ENCODE data around the gene PCGF3. TPM values are rescaled to one million over a fixed set of nuclear protein-coding genes. Genes with fewer than 3 reads are reported as not detected.
A peak's percentile ranks its signal among the peaks of the same experiment; 100 is the strongest.

PCGF3 gene
- total and polyA plus RNA-seq, 9 of the 15 experiments (the other 6 are each of a cell fraction or from before 2014, with no cell fraction given): 2.6 to 46.1 (median 20.3) TPM

GRCh38 chr4:742096-742741 is 36.6 kb downstream of the PCGF3 start:
- peaks cover 44% of the 10 kb centered on the region; the same call in 2 of the 3 replicates for H3K36me3 ChIP-seq (ENCODE audit: control insufficient read depth, insufficient read depth, low read length)
- no peak overlapping the region for H3K4me3 ChIP-seq
- DNase-seq (ENCODE audit: extremely low read depth in 1 of 4, low spot score in 3 of 4) (no peak), ATAC-seq (peak; percentile 62), FAIRE-seq (no peak)
- H3K4me1 ChIP-seq (replicated peaks in 1 of 2; ENCODE audit: control insufficient read depth in 2 of 2, insufficient read depth in 2 of 2, low read length in 2 of 2): peaks cover 0 to 25% of the 10 kb centered on the region in 2 experiments; a peak in 2 of 5 replicates
- H3K27ac ChIP-seq (ENCODE audit: extremely low read depth, low read depth, low read length): no peak overlapping the region
- BruUV-seq (replicated peaks): TSS peak; percentile 34
- no peak overlapping the region for H3K4me2 ChIP-seq (ENCODE audit: insufficient read depth, low read length)
- intact Hi-C loops (cut with micrococcal nuclease): loop anchor here (5.0 kb wide), 1 partner anchor 245 kb away; the partner anchor contains the start of gene IDUA
- H3K79me2 ChIP-seq (ENCODE audit: control insufficient read depth, insufficient read depth, low read length): no peaks in the 10 kb centered on the region; the same call in 2 of the 3 replicates
- peaks cover 3% of the 10 kb centered on the region; the same call in 1 of the 2 replicates for H4K20me1 ChIP-seq (replicated peaks; ENCODE audit: control insufficient read depth, insufficient read depth, low read length)
- in situ Hi-C loops (cut with MboI): no loop called here
- no peaks in the 10 kb centered on the region for H3K9me3 ChIP-seq (replicated peaks; ENCODE audit: control insufficient read depth, insufficient read depth, low read depth, low read length)
- H3K27me3 ChIP-seq (ENCODE audit: control insufficient read depth in 2 of 2, insufficient read depth in 2 of 2, low read length in 2 of 2): no peaks in the 10 kb centered on the region
- ChIA-PET POLR2A (interaction anchor here (0.6 to 1.3 kb wide), 5 partner anchors 10 to 707 kb away, joined by 3 to 4 read pairs (median 3); no protein-coding TSS in a partner anchor), CTCF (ENCODE audit: low intra/inter-chr PET ratio) (interaction anchor here (0.7 to 1.4 kb wide), 3 partner anchors 184 to 245 kb away, joined by 3 to 5 read pairs (median 3); partner anchors contain the start of gene IDUA)
- 58% methylated on average over 17 of the region's 21 CpGs for WGBS (ENCODE audit: insufficient coverage, low coverage, missing lambda C conversion rate)
- no peak overlapping the region for H2AFZ ChIP-seq (ENCODE audit: low read depth, low read length)
- H3K9me1 ChIP-seq (ENCODE audit: control insufficient read depth, insufficient read depth, low read length): no peaks in the 10 kb centered on the region
- no peak overlapping the region for H3K9ac ChIP-seq (ENCODE audit: insufficient read depth in 1 of 2, low read depth in 2 of 2, low read length in 2 of 2)
- TF ChIP-seq ZBTB7A (IDR thresholded peaks at IDR 0.05; ENCODE audit: borderline replicate concordance, control insufficient read depth, low read depth, low read length) (no peak), CTCF (IDR thresholded peaks at IDR 0.05 in 2 of 3, conservative IDR thresholded peaks at IDR 0.05 in 1 of 3; ENCODE audit: insufficient read depth in 2 of 3, low read depth in 1 of 3, low read length in 3 of 3) (no peak), ZBTB40 (IDR thresholded peaks at IDR 0.05) (no peak), ZBTB40 (CRISPR knock-in tag; IDR thresholded peaks at IDR 0.05) (no peak), SMARCB1 (IDR thresholded peaks at IDR 0.05; ENCODE audit: insufficient read length, low read depth) (no peak), THAP12 (CRISPR knock-in tag; IDR thresholded peaks at IDR 0.05) (no peak), ZNF121 (CRISPR knock-in tag; conservative IDR thresholded peaks at IDR 0.05) (no peak)

Measured in K562 (cell line).